ENCODE data around the gene FHIP1B.

Gene FHIP1B

DNA sequence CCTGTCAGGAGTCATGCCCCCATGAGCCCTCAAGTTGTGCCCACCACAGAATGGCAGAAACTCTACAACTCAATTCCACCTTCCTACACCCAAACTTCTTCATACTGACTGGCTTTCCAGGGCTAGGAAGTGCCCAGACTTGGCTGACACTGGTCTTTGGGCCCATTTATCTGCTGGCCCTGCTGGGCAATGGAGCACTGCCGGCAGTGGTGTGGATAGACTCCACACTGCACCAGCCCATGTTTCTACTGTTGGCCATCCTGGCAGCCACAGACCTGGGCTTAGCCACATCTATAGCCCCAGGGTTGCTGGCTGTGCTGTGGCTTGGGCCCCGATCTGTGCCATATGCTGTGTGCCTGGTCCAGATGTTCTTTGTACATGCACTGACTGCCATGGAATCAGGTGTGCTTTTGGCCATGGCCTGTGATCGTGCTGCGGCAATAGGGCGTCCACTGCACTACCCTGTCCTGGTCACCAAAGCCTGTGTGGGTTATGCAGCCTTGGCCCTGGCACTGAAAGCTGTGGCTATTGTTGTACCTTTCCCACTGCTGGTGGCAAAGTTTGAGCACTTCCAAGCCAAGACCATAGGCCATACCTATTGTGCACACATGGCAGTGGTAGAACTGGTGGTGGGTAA, 35.1 kb downstream of the FHIP1B start, which contains the start of gene OR52W1:
Gene OR52W1, plus strand, starts transcription at position 51 of the 637 bp plus-strand sequence. Its CDS starts 0 bp downstream, at position 51.
- no peak for TF ChIP-seq FOXP2 (optimal IDR thresholded peaks at IDR 0.05; ENCODE audit: borderline replicate concordance, extremely low read depth, extremely low read length, insufficient read depth)
- no peak for TF ChIP-seq SIN3A (IDR thresholded peaks at IDR 0.05; ENCODE audit: borderline replicate concordance, insufficient read depth, low read length)
- TF ChIP-seq, protein P1, sequence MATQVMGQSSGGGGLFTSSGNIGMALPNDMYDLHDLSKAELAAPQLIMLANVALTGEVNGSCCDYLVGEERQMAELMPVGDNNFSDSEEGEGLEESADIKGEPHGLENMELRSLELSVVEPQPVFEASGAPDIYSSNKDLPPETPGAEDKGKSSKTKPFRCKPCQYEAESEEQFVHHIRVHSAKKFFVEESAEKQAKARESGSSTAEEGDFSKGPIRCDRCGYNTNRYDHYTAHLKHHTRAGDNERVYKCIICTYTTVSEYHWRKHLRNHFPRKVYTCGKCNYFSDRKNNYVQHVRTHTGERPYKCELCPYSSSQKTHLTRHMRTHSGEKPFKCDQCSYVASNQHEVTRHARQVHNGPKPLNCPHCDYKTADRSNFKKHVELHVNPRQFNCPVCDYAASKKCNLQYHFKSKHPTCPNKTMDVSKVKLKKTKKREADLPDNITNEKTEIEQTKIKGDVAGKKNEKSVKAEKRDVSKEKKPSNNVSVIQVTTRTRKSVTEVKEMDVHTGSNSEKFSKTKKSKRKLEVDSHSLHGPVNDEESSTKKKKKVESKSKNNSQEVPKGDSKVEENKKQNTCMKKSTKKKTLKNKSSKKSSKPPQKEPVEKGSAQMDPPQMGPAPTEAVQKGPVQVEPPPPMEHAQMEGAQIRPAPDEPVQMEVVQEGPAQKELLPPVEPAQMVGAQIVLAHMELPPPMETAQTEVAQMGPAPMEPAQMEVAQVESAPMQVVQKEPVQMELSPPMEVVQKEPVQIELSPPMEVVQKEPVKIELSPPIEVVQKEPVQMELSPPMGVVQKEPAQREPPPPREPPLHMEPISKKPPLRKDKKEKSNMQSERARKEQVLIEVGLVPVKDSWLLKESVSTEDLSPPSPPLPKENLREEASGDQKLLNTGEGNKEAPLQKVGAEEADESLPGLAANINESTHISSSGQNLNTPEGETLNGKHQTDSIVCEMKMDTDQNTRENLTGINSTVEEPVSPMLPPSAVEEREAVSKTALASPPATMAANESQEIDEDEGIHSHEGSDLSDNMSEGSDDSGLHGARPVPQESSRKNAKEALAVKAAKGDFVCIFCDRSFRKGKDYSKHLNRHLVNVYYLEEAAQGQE (IDR thresholded peaks at IDR 0.05; ENCODE audit: insufficient read depth in 1 of 2, low read depth in 2 of 2, low read length in 2 of 2): no peak
- TF ChIP-seq TAF1 (IDR thresholded peaks at IDR 0.05; ENCODE audit: borderline replicate concordance, insufficient read depth, low read length): no peak
- no peak for TF ChIP-seq POLR2AphosphoS5 (IDR thresholded peaks at IDR 0.05; ENCODE audit: low read depth, low read length)

GRCh38 chr11:6197466-6198200, 36.8 kb downstream of the FHIP1B start:
- no peak for TF ChIP-seq POLR2AphosphoS5 (IDR thresholded peaks at IDR 0.05; ENCODE audit: low read depth, low read length)
- TF ChIP-seq SIN3A (IDR thresholded peaks at IDR 0.05; ENCODE audit: borderline replicate concordance, insufficient read depth, low read length): no peak
- TF ChIP-seq FOXP2 (optimal IDR thresholded peaks at IDR 0.05; ENCODE audit: borderline replicate concordance, extremely low read depth, extremely low read length, insufficient read depth): no peak
- TF ChIP-seq TAF1 (IDR thresholded peaks at IDR 0.05; ENCODE audit: borderline replicate concordance, insufficient read depth, low read length): no peak
- TF ChIP-seq, protein P1 (IDR thresholded peaks at IDR 0.05; ENCODE audit: insufficient read depth in 1 of 2, low read depth in 2 of 2, low read length in 2 of 2): no peak

DNA sequence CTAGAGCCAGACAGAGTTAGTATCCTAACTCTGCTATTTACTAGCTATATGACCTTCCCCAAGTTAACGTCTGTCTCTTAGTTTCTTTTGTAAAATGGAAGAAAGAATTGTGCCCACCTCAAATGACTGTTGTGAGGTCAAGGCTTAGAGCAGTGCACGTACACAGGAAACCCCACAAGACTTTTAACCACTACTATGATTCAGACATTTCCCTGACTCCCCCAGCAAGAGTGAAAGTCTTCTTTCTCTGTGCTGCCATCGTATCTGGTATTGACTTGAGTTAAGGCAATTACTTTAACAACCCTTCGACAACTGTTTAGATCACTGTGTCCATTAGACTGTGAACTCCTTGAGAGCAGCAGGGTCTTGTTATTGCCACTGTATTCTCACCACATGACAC, 38.0 kb downstream of the FHIP1B start:
- TF ChIP-seq POLR2AphosphoS5 (IDR thresholded peaks at IDR 0.05; ENCODE audit: low read depth, low read length) (no peak), SIN3A (IDR thresholded peaks at IDR 0.05; ENCODE audit: borderline replicate concordance, insufficient read depth, low read length) (no peak), TAF1 (IDR thresholded peaks at IDR 0.05; ENCODE audit: borderline replicate concordance, insufficient read depth, low read length) (no peak), FOXP2 (optimal IDR thresholded peaks at IDR 0.05; ENCODE audit: borderline replicate concordance, extremely low read depth, extremely low read length, insufficient read depth) (no peak)
- TF ChIP-seq, protein P1 (IDR thresholded peaks at IDR 0.05; ENCODE audit: insufficient read depth in 1 of 2, low read depth in 2 of 2, low read length in 2 of 2): no peak

DNA sequence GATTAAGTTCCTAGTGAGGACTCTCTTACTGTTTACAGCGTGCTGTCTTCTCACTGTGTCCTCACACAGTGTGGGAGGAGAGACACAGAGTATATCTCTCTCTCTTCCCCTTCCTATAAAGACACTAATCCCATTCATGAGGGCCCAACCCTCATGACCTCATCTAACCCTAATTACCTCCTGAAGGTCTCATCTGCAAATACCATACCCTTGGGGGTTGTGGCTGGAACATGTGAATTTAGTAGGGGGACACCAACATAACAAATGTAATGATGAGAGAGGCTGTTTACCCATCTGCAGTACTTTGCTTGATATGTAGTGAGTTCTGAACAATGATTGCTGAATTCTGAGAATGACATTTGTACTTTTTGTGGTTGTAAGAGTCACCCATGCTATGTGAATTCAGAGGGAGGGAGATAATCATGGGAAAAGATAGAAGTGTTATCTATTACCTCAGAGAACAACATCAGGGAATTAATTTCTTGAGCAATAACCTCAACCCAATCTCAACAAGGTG, 40.3 kb downstream of the FHIP1B start:
- TF ChIP-seq, protein P1 (IDR thresholded peaks at IDR 0.05; ENCODE audit: insufficient read depth in 1 of 2, low read depth in 2 of 2, low read length in 2 of 2): no peak
- TF ChIP-seq SIN3A (IDR thresholded peaks at IDR 0.05; ENCODE audit: borderline replicate concordance, insufficient read depth, low read length) (no peak), POLR2AphosphoS5 (IDR thresholded peaks at IDR 0.05; ENCODE audit: low read depth, low read length) (no peak), FOXP2 (optimal IDR thresholded peaks at IDR 0.05; ENCODE audit: borderline replicate concordance, extremely low read depth, extremely low read length, insufficient read depth) (no peak), TAF1 (IDR thresholded peaks at IDR 0.05; ENCODE audit: borderline replicate concordance, insufficient read depth, low read length) (no peak)

Measured in PFSK-1 (cell line).